ENCODE data around the gene MEOX1.

- TF ChIP-seq POLR2A (IDR thresholded peaks at IDR 0.05; ENCODE audit: low read length): no peak
- TF ChIP-seq GATA1 (IDR thresholded peaks at IDR 0.05; ENCODE audit: low read depth, low read length): no peak
Observed at GRCh38 chr17:43669971-43670644, 8.4 kb upstream of the MEOX1 start.

Data from erythroblast (primary cell).